Measurements from ENCODE around the gene CAPNS2.

CAPNS2 gene

GRCh38 chr16:55566432-55567175, at the start of gene CAPNS2:
TSS of gene CAPNS2 (plus strand) at chr16:55566684. CDS start at chr16:55566757, 73 bp downstream.
- TF ChIP-seq GATA2 (IDR thresholded peaks at IDR 0.05; ENCODE audit: low read depth, low read length), result no peak
- no peak for TF ChIP-seq GATA3 (IDR thresholded peaks at IDR 0.05; ENCODE audit: low read depth, low read length)

GRCh38 chr16:55521792-55522191, 44.7 kb upstream of the CAPNS2 start:
- TF ChIP-seq GATA3 (IDR thresholded peaks at IDR 0.05; ENCODE audit: low read depth, low read length) (no peak), GATA2 (IDR thresholded peaks at IDR 0.05; ENCODE audit: low read depth, low read length) (no peak)

GRCh38 chr16:55526441-55526840, 40.0 kb upstream of the CAPNS2 start:
- TF ChIP-seq GATA2 (IDR thresholded peaks at IDR 0.05; ENCODE audit: low read depth, low read length) (no peak), GATA3 (IDR thresholded peaks at IDR 0.05; ENCODE audit: low read depth, low read length) (no peak)

GRCh38 chr16:55527885-55528284, 38.6 kb upstream of the CAPNS2 start:
- TF ChIP-seq GATA3 (IDR thresholded peaks at IDR 0.05; ENCODE audit: low read depth, low read length) (no peak), GATA2 (IDR thresholded peaks at IDR 0.05; ENCODE audit: low read depth, low read length) (no peak)

GRCh38 chr16:55529018-55529417, 37.5 kb upstream of the CAPNS2 start:
- TF ChIP-seq GATA2 (IDR thresholded peaks at IDR 0.05; ENCODE audit: low read depth, low read length), result no peak
- no peak for TF ChIP-seq GATA3 (IDR thresholded peaks at IDR 0.05; ENCODE audit: low read depth, low read length)

GRCh38 chr16:55530316-55530856, 36.1 kb upstream of the CAPNS2 start:
- TF ChIP-seq GATA3 (IDR thresholded peaks at IDR 0.05; ENCODE audit: low read depth, low read length), result no peak
- no peak for TF ChIP-seq GATA2 (IDR thresholded peaks at IDR 0.05; ENCODE audit: low read depth, low read length)

GRCh38 chr16:55532227-55532626, 34.3 kb upstream of the CAPNS2 start:
- TF ChIP-seq GATA3 (IDR thresholded peaks at IDR 0.05; ENCODE audit: low read depth, low read length) (no peak), GATA2 (IDR thresholded peaks at IDR 0.05; ENCODE audit: low read depth, low read length) (no peak)

- TF ChIP-seq GATA3 (IDR thresholded peaks at IDR 0.05; ENCODE audit: low read depth, low read length) (no peak), GATA2 (IDR thresholded peaks at IDR 0.05; ENCODE audit: low read depth, low read length) (no peak)
These were observed 31.7 kb upstream of the CAPNS2 start for GRCh38 chr16:55534756-55535155.

- TF ChIP-seq GATA2 (IDR thresholded peaks at IDR 0.05; ENCODE audit: low read depth, low read length), result no peak
- no peak for TF ChIP-seq GATA3 (IDR thresholded peaks at IDR 0.05; ENCODE audit: low read depth, low read length)
These were observed 27.4 kb upstream of the CAPNS2 start for GRCh38 chr16:55539049-55539448.

- TF ChIP-seq GATA3 (IDR thresholded peaks at IDR 0.05; ENCODE audit: low read depth, low read length) (no peak), GATA2 (IDR thresholded peaks at IDR 0.05; ENCODE audit: low read depth, low read length) (no peak)
These were observed 27.0 kb upstream of the CAPNS2 start for GRCh38 chr16:55539488-55539887.

GRCh38 chr16:55540221-55540620, 26.3 kb upstream of the CAPNS2 start:
- TF ChIP-seq GATA2 (IDR thresholded peaks at IDR 0.05; ENCODE audit: low read depth, low read length) (no peak), GATA3 (IDR thresholded peaks at IDR 0.05; ENCODE audit: low read depth, low read length) (no peak)

GRCh38 chr16:55542459-55543082, 23.9 kb upstream of the CAPNS2 start:
- TF ChIP-seq GATA3 (IDR thresholded peaks at IDR 0.05; ENCODE audit: low read depth, low read length) (no peak), GATA2 (IDR thresholded peaks at IDR 0.05; ENCODE audit: low read depth, low read length) (no peak)

GRCh38 chr16:55543472-55543871, 23.0 kb upstream of the CAPNS2 start:
- TF ChIP-seq GATA3 (IDR thresholded peaks at IDR 0.05; ENCODE audit: low read depth, low read length) (no peak), GATA2 (IDR thresholded peaks at IDR 0.05; ENCODE audit: low read depth, low read length) (no peak)

GRCh38 chr16:55552621-55553020, 13.9 kb upstream of the CAPNS2 start:
- TF ChIP-seq GATA2 (IDR thresholded peaks at IDR 0.05; ENCODE audit: low read depth, low read length) (no peak), GATA3 (IDR thresholded peaks at IDR 0.05; ENCODE audit: low read depth, low read length) (no peak)

- no peak for TF ChIP-seq GATA2 (IDR thresholded peaks at IDR 0.05; ENCODE audit: low read depth, low read length)
- no peak for TF ChIP-seq GATA3 (IDR thresholded peaks at IDR 0.05; ENCODE audit: low read depth, low read length)
These were observed 11.0 kb upstream of the CAPNS2 start for GRCh38 chr16:55555436-55555835.

All from SH-SY5Y (cell line).